HG02840 (cell line): ENCODE results near the gene MB21D2.
"Not testable (repeated sequence)": the region's sequence is repeated elsewhere in the genome, so short reads cannot be mapped to it uniquely, and the experiment has no call there.

Experiments used
- ATAC-seq: cut with Tn5 transposase; IDR thresholded peaks from one replicate; pipeline ENCODE4 v1.9.1; 2021; ENCODE audit warnings: mild to moderate bottlenecking, moderate library complexity, moderate number of reproducible peaks; ENCODE audit not compliant: unreplicated experiment, low FRiP score

The MB21D2 gene

GRCh38 chr3:192817506-192817905 is 100.2 kb downstream of the MB21D2 start:
- ATAC-seq = no peak

- no peak for ATAC-seq
Observed at GRCh38 chr3:192817053-192817452, 100.6 kb downstream of the MB21D2 start.

- no peak for ATAC-seq
Observed at GRCh38 chr3:192816351-192816750, 101.3 kb downstream of the MB21D2 start.

- ATAC-seq = no peak
Observed at GRCh38 chr3:192812743-192813383, 104.8 kb downstream of the MB21D2 start.

- ATAC-seq = no peak
Observed at GRCh38 chr3:192805711-192806110, 111.9 kb downstream of the MB21D2 start.

GRCh38 chr3:192804502-192804901 is 113.2 kb downstream of the MB21D2 start:
- no peak for ATAC-seq

GRCh38 chr3:192802957-192803899 is 114.4 kb downstream of the MB21D2 start:
- ATAC-seq = no peak

- ATAC-seq = no peak
Observed at GRCh38 chr3:192801985-192802384, 115.7 kb downstream of the MB21D2 start.

GRCh38 chr3:192799721-192800120 is 117.9 kb downstream of the MB21D2 start:
- no peak for ATAC-seq

GRCh38 chr3:192795021-192795420 is 122.6 kb downstream of the MB21D2 start:
- ATAC-seq = no peak

- ATAC-seq = no peak
Observed at GRCh38 chr3:192794216-192794615, 123.4 kb downstream of the MB21D2 start.

GRCh38 chr3:192788816-192789515 is 128.7 kb downstream of the MB21D2 start:
- ATAC-seq = not testable (repeated sequence)

GRCh38 chr3:192778508-192778907 is 139.1 kb downstream of the MB21D2 start:
- ATAC-seq = no peak

- not testable (repeated sequence) for ATAC-seq
Observed at GRCh38 chr3:192774341-192774740, 143.3 kb downstream of the MB21D2 start.

GRCh38 chr3:192772240-192772894 is 145.3 kb downstream of the MB21D2 start:
- no peak for ATAC-seq

- ATAC-seq = no peak
Observed at GRCh38 chr3:192758654-192759053, 159.0 kb downstream of the MB21D2 start.

- no peak for ATAC-seq
Observed at GRCh38 chr3:192751148-192751547, 166.5 kb downstream of the MB21D2 start.

- no peak for ATAC-seq
Observed at GRCh38 chr3:192750201-192750600, 167.5 kb downstream of the MB21D2 start.

GRCh38 chr3:192747746-192748145 is 169.9 kb downstream of the MB21D2 start:
- ATAC-seq = no peak

GRCh38 chr3:192747145-192747544 is 170.5 kb downstream of the MB21D2 start:
- ATAC-seq = no peak
